ENCODE data around the gene CD200R1L. TPM values are rescaled to one million over a fixed set of nuclear protein-coding genes. Genes with fewer than 3 reads are reported as not detected.

The CD200R1L gene
- total RNA-seq, 1 experiment from 2014 or later = not detected

DNA sequence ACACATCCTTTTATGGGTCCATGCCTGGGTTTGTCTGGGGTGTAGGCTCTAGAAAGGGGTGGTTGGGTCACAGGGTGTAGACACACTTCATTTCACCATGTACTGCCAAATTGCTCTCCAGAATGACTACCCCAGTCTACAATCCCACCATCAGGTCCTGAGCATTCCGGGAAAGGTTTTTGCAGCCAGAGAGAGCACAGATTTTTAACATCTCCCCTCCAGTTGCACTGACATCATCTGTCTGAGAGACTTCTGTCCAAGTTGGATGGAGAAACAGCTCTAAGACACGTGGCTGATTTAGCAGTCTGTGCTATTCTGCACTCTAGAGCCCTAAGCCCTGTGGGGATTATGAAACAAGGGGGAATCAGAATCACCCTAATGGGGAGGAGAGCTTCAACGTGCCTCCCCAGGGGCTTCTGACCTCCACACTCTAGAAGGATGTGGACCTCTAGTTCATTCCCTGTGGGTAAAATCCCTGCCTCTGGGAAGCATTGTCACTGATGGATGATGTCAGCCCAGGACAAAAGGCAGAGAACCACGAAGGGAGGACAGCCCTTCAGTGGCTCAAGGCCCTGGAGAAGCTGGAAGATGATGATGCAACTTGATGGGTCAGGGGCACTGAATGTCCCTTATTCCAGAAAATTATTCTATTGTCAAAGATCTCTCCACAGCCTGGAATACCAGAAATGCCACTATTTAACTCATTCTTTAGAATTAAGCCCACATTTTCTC lies 71.5 kb downstream of the CD200R1L start:
- Histone ChIP-seq H4K91ac (ENCODE audit: insufficient read length, low read depth, low read length) (no peak overlapping the region), H2BK20ac (ENCODE audit: low read depth, low read length, poor library complexity, severe bottlenecking) (no peak overlapping the region), H3T11ph (ENCODE audit: low read length) (no peak overlapping the region), H2BK15ac (ENCODE audit: low read depth, low read length) (no peak overlapping the region), H3K27ac (ENCODE audit: insufficient read length, low read depth, low read length) (no peak overlapping the region), H4K20me1 (ENCODE audit: control insufficient read depth, insufficient read depth, insufficient read length) (no peaks in the 10 kb centered on the region), H2AK5ac (ENCODE audit: insufficient read length, low read length) (no peak overlapping the region), H2BK5ac (ENCODE audit: insufficient read length, low read length) (no peak overlapping the region), H2BK12ac (ENCODE audit: insufficient read length, low read depth, low read length) (no peak overlapping the region), H3K4me2 (ENCODE audit: insufficient read depth, insufficient read length, low read length) (no peak overlapping the region), H4K5ac (ENCODE audit: insufficient read length, low read depth, low read length) (no peak overlapping the region), H3K79me2 (ENCODE audit: insufficient read depth, low read length) (no peaks in the 10 kb centered on the region), H4K8ac (replicated peaks; ENCODE audit: insufficient read length, low read depth, low read length) (no peak overlapping the region), H3K23me2 (ENCODE audit: insufficient read length, low read depth, low read length, poor library complexity, severe bottlenecking) (no peaks in the 10 kb centered on the region), H3K18ac (ENCODE audit: insufficient read length, low read depth, low read length) (no peak overlapping the region), H3K4me1 (ENCODE audit: insufficient read depth, low read length) (no peaks in the 10 kb centered on the region), H2BK120ac (ENCODE audit: low read depth, low read length, poor library complexity, severe bottlenecking) (no peak overlapping the region), H2AFZ (ENCODE audit: low read length) (no peak overlapping the region), H3K56ac (ENCODE audit: insufficient read length, low read depth, low read length) (no peak overlapping the region), H3K79me1 (ENCODE audit: insufficient read depth, low read depth, low read length, poor library complexity, severe bottlenecking) (no peaks in the 10 kb centered on the region), H3K9ac (ENCODE audit: extremely low read depth, insufficient read length, low read length) (no peak overlapping the region), H3K9me3 (ENCODE audit: control insufficient read depth, low read depth, low read length) (no peaks in the 10 kb centered on the region), H3K27me3 (ENCODE audit: insufficient read depth, low read length) (no peaks in the 10 kb centered on the region), H3K14ac (ENCODE audit: insufficient read depth, low read length) (no peak overlapping the region), H3K4ac (ENCODE audit: low read depth, low read length) (no peak overlapping the region), H3K23ac (ENCODE audit: insufficient read length, low read depth, low read length) (no peak overlapping the region)
- no peaks in the 10 kb centered on the region for H3K9me3 Mint-ChIP-seq
- no peak for DNase-seq
- no peak overlapping the region for H3K4me3 Mint-ChIP-seq
- WGBS (ENCODE audit: extremely low coverage, insufficient read length, low lambda C conversion rate) = no CpG with 5 or more reads among the region's 4 CpGs
- H3K27ac Mint-ChIP-seq = no peak overlapping the region
- TF ChIP-seq CTCF (conservative IDR thresholded peaks at IDR 0.05) = no peak
- H3K27me3 Mint-ChIP-seq (ENCODE audit: low read depth) = no peaks in the 10 kb centered on the region
- H3K4me1 Mint-ChIP-seq = peaks cover 2% of the 10 kb centered on the region in 2 experiments
- H3K36me3 Mint-ChIP-seq (ENCODE audit: insufficient read depth in 1 of 3, low read depth in 3 of 3) = no peaks in the 10 kb centered on the region
